Myocyte (in vitro differentiated cells): ENCODE data around the gene AKAP5. TPM values are rescaled to one million over a fixed set of nuclear protein-coding genes. Genes with fewer than 3 reads are reported as not detected.

Source experiments
- DNase-seq: peaks from one replicate; pipeline ENCODE4 v3.0.0-alpha.2; 2012; ENCODE audit warnings: low read depth
- total RNA-seq: library from RNA; depleted of rRNA; stranded (reverse); fragments of >200 nt; gene quantifications from 2 replicates; pipeline ENCODE4 v1.2.3, GENCODE V29; 2014

Gene AKAP5
- total RNA-seq, 1 donor from 2014 or later, result 0.08 TPM

DNA sequence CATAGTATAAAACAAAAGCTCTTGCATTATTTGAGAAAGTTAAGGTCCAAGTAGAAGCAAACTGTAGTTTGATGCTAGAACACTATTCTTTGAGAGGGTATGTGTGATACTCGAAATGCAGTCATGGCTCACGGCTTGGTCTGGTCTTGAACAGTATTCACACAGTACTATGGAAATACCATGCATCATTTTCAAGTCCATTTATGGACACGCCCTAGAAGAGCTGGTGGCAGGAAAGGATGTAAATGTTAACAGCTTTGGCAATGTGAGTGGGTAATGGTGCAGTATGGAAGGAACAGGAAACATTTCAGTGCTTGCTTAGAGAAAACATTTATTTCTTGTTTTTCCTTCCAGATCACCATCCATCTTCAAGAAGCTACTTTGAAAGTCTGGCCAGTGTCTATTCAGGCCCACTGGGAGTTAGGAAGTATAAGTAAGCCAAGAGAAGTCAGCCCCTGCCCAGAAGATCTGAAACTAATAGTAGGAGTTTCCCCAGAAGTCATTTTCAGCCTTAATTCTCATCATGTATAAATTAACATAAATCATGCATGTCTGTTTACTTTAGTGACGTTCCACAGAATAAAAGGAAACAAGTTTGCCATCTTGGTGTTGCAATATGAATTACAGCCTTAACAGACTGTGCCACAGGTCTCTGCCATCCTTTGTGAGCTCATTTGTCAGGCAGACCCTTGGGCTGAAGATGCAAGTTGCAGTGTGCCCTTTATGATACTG, 5.7 kb upstream of the AKAP5 start:
- DNase-seq, result no peak

DNA sequence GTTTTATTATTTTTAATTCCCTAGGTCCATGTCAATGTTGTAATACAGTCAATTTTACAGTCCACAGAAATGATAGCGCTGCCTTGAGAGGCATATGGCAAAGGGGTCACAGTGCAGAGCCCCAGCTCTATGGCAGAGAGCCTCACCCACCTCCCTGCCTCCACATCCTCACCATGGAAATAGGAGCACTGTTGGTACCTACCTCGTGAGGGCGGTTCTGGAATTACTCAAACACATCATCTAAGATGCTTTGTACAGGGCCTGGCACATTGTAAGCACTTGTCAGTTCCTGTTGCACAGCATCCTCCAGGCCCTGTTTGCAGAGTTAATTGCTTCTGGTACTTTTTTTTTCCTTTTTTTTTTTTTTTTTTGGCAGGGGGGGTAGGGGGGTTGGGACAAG, 4.1 kb upstream of the AKAP5 start:
- DNase-seq, result no peak

DNA sequence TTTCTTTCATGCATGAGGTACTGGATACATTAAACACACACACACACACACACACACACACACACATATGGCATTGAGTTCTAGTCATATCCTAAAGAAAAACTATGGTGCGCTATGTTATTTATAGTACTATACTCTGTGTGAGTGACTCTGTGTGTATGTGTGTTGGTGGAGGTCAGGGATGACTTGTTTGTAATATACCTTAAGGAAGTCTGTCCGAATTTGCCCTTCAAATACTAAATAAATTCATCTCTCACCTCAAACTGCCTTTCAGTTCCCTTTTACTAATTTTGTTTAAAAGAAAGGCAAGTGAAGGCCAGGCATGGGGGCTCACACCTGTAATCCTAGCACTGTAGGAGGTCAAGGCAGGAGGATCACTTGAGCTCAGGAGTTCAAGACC, 2.1 kb upstream of the AKAP5 start:
- DNase-seq, result no peak

DNA sequence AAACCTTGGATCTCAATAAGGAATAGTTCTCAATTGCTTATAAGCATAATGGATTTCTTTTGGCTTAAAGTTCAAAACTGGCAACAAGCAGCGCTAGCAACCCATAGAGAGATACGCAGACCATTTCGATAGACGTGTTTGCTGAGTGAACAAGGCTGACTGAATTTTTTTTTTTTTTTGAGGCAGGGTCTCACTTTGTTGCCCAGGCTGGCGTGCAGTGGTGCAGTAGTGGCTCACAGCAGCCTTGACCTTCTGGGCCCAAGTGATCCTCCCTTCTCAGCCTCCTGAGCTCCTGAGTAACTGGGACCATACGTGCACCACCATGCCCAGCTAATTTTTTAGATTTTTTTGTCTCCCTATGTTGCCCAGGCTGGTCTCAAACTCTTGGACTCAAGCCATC, 1.4 kb upstream of the AKAP5 start:
- no peak for DNase-seq

DNA sequence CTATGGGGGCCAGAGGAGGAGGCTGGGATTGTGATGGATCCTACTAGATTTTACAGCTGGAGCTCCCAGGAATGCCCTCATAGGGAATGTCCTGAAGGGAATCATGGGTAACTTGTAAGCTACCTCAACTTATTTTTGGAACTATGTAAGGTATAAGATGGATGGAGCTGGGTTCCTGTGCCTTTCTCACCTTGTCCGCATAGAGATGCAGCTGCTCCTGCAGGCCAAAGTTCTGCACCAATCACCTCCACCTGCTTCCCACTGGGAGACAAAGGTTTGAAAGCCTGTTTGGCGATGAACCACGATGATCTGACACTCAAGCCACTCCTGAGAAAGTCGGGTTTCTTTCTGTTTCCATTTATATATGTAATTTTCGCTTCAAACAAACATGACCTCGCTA, 648 bp upstream of the AKAP5 start:
- DNase-seq, result no peak

DNA sequence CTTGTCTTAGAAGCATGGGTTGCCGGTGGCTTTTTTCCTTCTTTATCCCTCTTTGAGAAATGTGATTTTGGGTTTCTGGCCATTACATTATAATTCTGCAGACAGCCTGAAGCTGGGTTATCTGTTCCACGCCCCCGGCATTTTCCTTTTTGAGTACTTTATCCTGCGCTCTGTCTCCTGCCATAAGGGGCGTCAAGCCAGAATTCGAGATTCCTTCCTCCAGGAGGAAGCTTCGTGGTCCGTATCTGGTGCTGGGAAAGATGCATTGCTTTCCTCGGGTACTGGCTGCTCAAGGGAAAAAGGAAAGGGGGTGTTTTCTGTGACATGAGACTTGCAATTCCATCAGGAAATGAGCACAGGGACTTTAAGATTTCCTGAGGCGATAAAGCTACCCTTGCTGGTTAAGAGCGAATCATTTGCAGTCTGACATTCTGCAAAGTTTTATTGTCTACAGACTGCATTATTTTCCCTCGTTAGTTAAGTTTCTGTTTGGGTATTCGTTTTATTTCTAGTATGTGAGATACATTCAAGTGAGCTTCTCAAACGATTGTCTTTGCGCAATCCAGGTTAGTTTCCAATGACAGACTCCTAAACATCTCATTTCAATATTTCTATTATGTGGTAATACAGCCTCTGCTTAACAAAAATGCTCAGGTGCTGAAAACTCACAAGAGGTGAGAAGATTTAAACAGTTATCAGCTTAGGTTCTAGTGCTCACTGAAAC, 694 bp downstream of the AKAP5 start:
- peak; percentile 31 for DNase-seq

DNA sequence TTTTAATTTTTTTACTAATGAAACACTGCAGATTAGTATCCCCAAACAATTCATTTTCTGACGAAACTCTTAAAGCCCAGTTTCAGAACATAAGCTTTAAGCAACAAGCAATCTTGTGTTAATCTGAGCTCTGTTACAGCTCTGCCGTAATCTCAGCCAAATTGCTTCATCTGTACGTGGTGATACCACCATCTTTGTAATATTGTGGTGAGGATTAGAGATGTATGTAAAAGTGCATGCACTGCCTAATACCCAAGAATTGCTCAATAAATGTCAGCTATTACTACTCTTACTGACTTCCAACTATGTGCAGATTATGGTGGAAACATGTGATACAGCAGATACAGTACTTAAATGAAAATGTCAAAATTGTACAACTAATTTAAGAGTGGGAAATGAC, 1.8 kb downstream of the AKAP5 start:
- DNase-seq, result no peak

DNA sequence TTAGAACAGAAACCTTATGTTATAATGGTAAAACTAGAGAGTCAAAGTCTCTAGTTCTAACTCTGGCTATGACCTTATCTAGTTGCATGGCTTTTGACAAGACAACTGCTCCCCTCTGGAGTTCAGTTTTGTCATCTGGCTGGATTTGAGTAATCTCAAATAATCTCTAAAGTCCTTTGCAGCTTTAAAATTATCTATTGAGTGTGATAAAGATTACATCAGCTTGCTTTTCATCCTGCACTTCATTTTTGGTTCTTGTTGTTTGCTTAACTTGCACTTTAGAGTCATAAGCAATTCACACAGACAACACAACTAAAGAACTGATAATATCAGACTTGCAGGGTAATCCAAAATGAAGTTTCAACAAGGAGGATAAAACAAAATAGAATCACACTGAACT, 2.3 kb downstream of the AKAP5 start:
- DNase-seq, result no peak

DNA sequence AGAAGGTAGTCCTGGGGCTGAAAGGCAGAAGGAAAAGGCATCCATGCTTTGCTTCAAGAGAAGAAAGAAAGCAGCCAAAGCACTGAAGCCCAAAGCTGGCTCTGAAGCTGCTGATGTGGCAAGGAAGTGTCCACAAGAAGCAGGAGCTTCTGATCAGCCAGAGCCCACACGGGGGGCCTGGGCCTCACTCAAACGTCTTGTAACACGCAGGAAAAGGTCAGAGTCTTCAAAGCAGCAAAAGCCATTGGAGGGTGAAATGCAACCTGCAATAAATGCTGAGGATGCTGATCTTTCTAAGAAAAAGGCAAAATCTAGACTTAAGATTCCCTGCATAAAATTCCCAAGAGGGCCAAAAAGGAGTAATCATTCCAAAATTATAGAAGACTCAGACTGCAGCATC, 3.2 kb downstream of the AKAP5 start:
- no peak for DNase-seq

DNA sequence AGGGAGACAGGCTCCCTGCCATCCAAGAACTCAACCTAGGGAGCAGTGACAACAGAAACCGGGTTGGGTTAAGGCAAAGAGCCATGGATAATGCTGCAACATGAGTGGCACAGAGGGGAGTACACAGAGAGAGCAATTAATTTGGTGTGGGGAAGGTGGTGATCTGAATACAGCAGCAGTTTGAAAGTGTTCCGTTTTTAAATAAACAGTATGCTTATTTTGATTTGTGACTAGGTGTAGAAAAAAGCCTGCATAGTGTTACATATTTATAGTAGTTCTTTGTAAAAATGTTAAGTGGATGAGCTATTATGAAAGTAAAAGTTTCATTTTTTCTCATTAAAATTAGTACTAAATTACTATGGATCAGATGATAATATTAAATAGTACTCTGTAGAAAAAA, 8.7 kb downstream of the AKAP5 start:
- no peak for DNase-seq

DNA sequence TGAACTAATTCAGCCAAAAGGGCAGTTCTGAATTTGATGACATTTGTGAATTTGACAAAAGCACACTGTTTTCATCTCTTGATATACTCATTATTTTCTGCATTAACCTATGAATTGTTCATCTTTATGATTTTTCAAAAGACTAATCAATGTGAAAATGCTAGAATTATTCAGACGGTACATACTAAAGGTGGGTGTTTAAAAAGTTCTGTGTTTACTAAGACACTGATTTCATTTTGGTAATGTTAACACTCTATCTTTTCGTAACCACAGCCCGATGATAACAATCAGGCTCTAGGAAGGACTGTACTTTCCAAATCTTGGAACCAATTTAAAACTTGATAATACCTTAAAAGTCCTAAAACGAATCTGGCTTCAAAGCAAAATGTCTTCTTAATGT, 9.4 kb downstream of the AKAP5 start:
- no peak for DNase-seq

DNA sequence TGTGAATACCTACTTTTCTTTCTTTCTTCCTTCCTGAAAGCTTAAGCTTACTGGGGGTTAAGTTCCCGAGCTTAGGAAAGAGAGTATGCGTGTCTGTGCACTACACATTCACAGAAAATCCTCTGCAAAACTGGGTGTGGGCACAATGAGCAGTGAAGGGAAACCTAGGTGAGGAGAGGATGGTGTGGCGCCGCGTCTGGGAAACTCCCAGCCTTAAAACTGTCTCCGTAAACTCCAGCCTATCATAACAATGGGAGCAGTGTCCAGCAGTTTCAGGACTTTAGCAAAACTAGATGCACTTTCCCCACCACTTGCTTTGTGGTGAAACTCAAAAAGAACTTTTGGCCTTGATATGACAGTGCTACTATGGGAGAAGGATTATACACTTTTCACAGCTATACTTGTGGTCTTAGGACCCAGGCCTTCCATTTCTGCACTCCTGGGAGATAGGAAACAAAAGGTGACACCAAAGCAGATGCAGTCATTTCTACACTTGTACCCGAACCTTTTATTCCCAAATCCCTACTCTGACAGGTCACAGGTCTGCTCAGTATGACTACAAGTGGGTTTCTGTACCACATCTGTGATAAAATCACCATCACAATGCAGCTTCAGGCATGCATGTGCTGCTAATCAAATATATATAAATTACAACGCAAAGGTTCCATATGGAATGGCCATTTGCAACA, 10.4 kb downstream of the AKAP5 start:
- DNase-seq, result no peak

DNA sequence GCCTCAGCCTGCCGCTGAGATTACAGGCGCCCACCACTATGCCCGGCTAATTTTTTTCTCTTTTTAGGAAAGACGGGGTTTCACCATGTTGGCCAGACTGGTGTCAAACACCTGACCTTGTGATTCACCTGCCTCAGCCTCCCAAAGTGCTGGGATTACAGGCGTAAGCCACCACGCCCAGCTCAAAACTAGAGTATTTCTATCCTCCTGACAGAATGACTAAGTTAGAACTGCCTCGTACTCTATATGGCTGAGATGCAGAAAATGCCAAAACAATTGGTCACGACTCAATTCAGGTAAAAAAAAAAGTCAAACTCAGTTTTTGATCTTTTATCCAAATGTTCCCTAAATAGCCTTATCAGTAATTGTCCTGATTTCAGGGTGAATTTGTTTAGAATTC, 11.1 kb downstream of the AKAP5 start:
- no peak for DNase-seq

DNA sequence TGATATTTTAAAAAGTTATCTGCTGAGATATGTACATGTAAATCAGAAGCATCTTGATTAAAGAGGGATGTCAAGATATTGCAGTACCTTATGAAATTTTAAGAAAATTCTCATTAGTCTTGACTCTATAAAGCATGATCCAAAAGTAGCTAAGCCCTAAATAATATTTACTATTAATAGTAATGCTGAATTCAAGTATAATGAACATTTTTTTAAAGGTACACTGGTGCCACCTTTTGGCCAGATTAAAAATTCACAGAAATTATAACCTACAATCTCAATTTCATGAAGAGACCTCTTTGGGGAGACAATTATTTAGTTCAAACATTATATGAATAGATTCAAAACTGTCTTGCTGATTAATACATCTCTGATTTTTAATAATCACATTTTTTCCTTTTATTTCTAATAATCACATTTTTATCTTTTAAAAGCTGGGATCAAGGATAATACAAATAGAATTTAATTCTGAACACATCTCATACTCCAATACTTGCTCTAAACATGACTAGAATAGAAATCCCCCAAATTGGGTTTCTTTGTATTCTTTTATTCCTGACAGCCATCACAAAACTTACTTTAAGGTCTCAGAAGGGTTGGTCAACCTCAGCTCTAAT, 13.4 kb downstream of the AKAP5 start:
- peak; percentile 46 for DNase-seq

DNA sequence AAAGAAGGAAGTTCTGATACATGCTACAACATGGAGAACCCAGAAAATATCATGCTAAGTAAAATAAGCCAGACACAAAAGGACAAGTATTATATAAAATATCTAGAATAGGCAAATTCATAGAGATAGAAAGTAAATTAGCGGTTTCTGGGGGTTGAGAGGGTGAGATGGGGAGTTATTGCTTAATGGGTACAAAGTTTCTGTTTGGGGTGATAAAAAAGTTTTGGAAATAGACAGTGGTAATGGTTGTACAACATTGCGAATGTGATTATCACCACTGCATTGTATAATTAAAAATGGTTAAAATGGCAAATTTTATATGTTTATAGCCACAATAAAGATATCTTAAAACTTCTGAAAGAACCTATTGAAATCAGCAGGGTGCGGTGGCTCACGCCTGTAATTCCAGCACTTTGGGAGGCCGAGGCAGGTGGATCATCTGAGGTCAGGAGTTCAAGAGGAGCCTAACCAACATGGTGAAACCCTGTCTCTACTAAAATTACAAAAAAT, 23.3 kb downstream of the AKAP5 start:
- DNase-seq, result no peak

DNA sequence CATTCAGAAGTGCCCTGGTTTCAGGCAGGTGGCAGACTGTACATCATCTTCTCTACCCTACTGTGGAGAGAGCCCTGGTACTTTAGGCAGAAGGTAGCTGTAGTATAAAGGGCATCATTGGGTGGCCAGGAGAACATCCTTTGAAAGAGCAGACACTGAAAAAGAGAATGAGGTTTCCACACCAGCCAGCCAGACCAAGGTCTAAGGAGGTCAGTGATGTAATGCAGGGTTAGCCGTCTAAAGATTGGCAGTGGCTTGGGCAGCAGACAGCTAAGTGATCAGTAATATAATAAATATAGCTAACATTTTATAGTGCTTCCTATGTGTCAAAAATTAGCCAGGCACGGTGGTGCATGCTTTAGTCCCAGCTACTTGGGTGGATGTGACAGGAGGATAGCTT, 26.3 kb downstream of the AKAP5 start:
- DNase-seq, result no peak

DNA sequence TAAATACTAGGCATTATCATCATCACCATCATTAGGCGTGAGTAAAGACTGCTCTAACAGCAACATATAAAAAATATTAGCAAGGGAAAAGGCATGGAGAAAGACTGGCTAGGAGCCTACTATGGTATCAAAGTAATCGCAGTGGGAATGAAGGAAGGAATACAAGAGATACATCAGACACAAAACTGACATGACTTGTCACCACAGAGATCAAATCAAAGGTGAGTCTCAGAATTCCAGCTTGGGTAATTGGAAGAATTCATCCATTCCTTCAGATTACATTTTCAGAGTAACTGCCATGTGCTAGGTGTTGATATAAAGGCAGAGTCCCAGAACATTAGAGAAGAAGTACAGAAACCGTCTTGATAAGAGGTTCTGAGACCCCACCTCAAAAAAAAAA, 28.2 kb downstream of the AKAP5 start:
- DNase-seq, result no peak

DNA sequence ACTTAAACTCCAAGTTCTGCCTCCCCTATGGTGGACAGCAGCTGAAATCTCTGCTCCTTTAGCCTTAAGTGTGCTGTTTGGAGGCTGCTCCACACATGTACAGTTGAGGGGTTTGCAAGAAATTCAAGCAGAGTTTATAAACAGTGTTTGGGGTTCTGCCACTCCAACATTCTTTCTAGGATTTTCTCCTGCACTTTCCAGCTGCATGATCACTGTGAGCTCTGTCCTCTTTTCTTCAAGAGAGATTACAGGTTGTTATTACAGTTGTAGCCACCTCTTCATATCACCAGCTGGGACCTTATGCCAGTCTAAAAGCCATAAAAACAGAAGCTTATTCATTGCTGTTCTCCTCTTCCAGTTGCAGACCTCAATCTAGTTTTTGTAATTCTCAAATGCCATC, 30.0 kb downstream of the AKAP5 start:
- no peak for DNase-seq

DNA sequence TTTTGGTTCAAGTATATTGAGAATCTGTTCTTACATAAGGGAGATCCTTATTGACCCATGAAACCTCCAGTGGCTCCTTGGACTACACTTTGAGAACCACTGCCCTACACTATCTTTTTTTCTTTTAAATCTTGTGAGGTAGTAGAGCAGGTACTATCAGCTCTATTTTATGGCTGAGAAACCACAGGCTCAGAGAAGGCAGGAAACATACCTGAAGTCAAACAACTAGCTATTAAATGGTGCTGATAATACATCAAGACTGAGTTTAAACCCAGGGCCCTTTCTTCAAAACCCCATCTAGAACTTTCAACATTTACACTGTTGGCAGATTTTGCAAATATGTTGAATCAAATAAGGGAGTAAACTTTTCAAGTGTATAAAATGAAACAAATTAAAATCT, 31.5 kb downstream of the AKAP5 start:
- no peak for DNase-seq

DNA sequence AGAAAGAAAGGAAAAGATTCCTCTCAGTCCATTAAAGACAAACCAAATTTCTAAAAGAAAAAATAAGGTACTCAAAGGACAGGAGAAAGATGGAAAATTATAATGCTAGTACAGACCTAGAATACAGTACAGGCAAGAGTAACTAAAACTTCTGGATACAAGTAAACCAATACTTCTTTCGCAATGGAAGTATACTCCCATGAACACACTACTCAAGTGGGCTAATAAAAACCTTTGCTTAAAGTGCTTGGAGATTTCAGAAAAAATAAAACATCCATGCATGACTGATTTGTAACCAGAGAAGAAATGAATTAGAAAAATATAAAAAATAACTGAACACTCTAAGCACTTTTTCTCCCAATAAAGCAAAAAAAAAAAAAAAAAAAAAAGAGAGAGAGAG, 34.8 kb downstream of the AKAP5 start:
- no peak for DNase-seq

DNA sequence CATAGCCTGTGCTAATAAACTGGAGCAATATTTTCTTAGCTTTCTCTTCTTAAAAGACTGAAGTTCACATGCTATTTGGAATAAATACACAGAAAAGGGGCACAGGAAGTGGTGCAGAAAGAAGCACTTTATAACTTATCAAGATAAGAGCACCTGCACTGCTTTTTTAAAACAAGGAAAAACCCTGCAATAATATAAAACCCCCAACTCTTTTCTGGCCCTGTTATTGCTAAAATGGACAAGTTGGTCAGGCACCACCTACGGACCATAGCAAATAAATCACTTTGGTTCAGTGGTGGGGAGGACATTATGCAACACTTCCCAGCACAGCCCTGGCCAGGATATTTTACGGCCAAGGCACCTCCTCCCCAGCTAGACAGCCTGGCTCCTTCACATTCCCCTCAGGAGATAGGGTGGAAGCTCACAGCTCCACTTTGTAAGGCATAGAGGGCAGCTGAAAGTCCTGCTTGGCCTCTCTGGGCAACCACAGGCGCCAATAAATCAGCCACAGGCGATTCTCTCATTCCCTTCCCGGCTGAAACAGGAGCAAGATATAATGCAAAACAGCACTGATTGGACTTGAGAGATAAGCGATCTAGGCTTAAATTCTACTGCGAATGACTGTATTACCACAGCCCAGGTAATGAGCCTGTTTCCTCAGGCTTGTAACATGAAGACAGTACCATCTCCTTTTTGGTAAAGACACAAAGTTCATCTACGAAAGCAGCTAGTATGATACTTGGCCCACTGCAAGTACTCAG, 36.3 kb downstream of the AKAP5 start:
- peak; percentile 69 for DNase-seq
